Activated CD8-positive, alpha-beta T cell treated with anti-CD3 and anti-CD28 coated beads for 36 hours (primary cell): ENCODE results near the gene GRB10. TPM values are rescaled to one million over a fixed set of nuclear protein-coding genes. Genes with fewer than 3 reads are reported as not detected.

Source experiments
- ATAC-seq: fragments of 200-7000 bp; cut with Tn5 transposase; one replicate; pipeline ENCODE4 v1.10.0; 2021; ENCODE audit warnings: mild to moderate bottlenecking, moderate library complexity
- CTCF ChIA-PET: fragments of 350-600 bp; sonication (Branson Sonifier 250); formaldehyde crosslinking; loops from one replicate; lab custom pipeline; 2021; ENCODE audit warnings: antibody characterized with exemption; lab: Charles Lee
- POLR2A ChIA-PET: fragments of 350-600 bp; sonication (Branson Sonifier 250); formaldehyde crosslinking; loops from one replicate; lab custom pipeline; 2021; ENCODE audit warnings: antibody characterized with exemption; lab: Charles Lee
- DNase-seq: peaks from one replicate; pipeline ENCODE4 v3.0.0-alpha.2; 2020
- H3K27ac Mint-ChIP-seq: one replicate; pipeline ENCODE4 v1.8.0; 2021; ENCODE audit warnings: mild to moderate bottlenecking, mixed read lengths
- H3K27me3 Mint-ChIP-seq: one replicate; pipeline ENCODE4 v1.8.0; 2021; ENCODE audit warnings: mixed read lengths
- H3K36me3 Mint-ChIP-seq: one replicate; pipeline ENCODE4 v1.8.0; 2021; ENCODE audit warnings: low read depth, mixed read lengths
- H3K4me1 Mint-ChIP-seq: one replicate; pipeline ENCODE4 v1.8.0; 2021; ENCODE audit warnings: low read depth, mixed read lengths
- H3K4me3 Mint-ChIP-seq: one replicate; pipeline ENCODE4 v1.8.0; 2021; ENCODE audit warnings: mild to moderate bottlenecking, moderate library complexity, mixed read lengths
- H3K9me3 Mint-ChIP-seq: one replicate; pipeline ENCODE4 v1.8.0; 2021; ENCODE audit warnings: mixed read lengths
- intact Hi-C: fragments of 100-400 bp; cut with micrococcal nuclease; formaldehyde crosslinking; loops from one replicate; pipeline ENCODE4 v1.10.0; 2022
- total RNA-seq, 2 experiments: library from RNA; stranded (reverse); gene quantifications; one replicate each; pipeline ENCODE4 v1.2.3, GENCODE V29; 2021
- TF ChIP-seq, protein P1 (sequence below): fragments of 200-600 bp; IDR thresholded peaks from one replicate; pipeline ENCODE4 v1.8.0; 2022; ENCODE audit warnings: antibody characterized with exemption, mild to moderate bottlenecking

The GRB10 gene
- total RNA-seq, 2 experiments from 2014 or later = 5.6 to 6.9 TPM

- Mint-ChIP-seq H3K4me3 (no peak overlapping the region), H3K4me1 (peaks cover 29% of the 10 kb centered on the region), H3K9me3 (no peaks in the 10 kb centered on the region), H3K27me3 (no peaks in the 10 kb centered on the region), H3K27ac (no peak overlapping the region), H3K36me3 (peaks cover 2% of the 10 kb centered on the region)
- DNase-seq (no peak), ATAC-seq (no peak)
- ChIA-PET CTCF (no interaction called here), POLR2A (no interaction called here)
- intact Hi-C loops = no loop called here
- TF ChIP-seq, protein P1, sequence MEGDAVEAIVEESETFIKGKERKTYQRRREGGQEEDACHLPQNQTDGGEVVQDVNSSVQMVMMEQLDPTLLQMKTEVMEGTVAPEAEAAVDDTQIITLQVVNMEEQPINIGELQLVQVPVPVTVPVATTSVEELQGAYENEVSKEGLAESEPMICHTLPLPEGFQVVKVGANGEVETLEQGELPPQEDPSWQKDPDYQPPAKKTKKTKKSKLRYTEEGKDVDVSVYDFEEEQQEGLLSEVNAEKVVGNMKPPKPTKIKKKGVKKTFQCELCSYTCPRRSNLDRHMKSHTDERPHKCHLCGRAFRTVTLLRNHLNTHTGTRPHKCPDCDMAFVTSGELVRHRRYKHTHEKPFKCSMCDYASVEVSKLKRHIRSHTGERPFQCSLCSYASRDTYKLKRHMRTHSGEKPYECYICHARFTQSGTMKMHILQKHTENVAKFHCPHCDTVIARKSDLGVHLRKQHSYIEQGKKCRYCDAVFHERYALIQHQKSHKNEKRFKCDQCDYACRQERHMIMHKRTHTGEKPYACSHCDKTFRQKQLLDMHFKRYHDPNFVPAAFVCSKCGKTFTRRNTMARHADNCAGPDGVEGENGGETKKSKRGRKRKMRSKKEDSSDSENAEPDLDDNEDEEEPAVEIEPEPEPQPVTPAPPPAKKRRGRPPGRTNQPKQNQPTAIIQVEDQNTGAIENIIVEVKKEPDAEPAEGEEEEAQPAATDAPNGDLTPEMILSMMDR = no peak
These were observed 125.3 kb downstream of the GRB10 start for GRCh38 chr7:50657341-50657873.

DNA sequence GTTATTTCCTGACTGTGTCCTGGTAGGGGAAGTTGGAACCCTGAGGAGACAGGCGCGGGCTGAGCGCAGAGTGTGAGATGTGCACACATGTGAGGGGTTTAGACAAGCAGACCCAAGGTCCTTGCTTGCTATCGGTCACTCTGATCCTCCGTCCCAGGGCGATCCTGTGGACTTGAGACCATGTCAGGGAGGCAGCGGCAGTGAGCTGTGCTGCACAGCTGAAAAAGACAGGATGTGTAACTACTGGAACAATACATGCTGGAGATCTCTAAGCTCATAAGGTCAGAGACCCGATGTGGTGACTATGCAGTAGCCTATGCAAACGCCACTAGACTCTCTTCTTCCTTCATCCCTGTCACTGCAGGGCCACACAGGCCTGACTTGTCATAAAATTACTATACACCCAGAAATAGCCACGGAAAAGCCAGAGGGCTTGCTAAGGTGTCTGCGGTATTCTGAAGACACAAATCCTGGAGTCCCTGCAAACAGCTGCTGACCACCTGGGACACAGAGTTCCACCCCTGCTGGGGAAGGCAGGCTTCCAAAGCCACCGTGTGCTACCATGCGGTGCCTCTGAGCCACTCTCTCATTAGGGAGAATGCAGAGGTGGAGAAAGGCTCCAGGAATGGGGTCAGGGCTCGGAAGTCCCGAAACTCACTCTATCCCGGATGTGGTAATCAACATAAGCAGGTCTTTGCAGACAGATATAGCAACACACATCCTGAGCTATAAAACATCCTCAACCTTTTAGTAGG lies 126.4 kb downstream of the GRB10 start:
- Mint-ChIP-seq H3K4me1 (peaks cover 18% of the 10 kb centered on the region), H3K4me3 (no peak overlapping the region), H3K27ac (no peak overlapping the region), H3K27me3 (no peaks in the 10 kb centered on the region), H3K36me3 (peaks cover 2% of the 10 kb centered on the region), H3K9me3 (no peaks in the 10 kb centered on the region)
- intact Hi-C loops = no loop called here
- TF ChIP-seq, protein P1 = no peak
- DNase-seq = no peak
- ChIA-PET CTCF (interaction anchor here (1.2 kb wide), 1 partner anchor 189 kb away, joined by 3 read pairs; no protein-coding TSS in a partner anchor), POLR2A (interaction anchor here (1.3 kb wide), 1 partner anchor 17 kb away, joined by 3 read pairs; no protein-coding TSS in a partner anchor)
- no peak for ATAC-seq

- ChIA-PET CTCF (interaction anchor here (2.7 kb wide), 1 partner anchor 188 kb away, joined by 11 read pairs; no protein-coding TSS in a partner anchor), POLR2A (interaction anchor here (1.3 kb wide), 1 partner anchor 18 kb away, joined by 3 read pairs; no protein-coding TSS in a partner anchor)
- ATAC-seq (no peak), DNase-seq (no peak)
- peaks cover 2% of the 10 kb centered on the region for H3K36me3 Mint-ChIP-seq
- H3K4me3 Mint-ChIP-seq = no peak overlapping the region
- TF ChIP-seq, protein P1 = no peak
- H3K9me3 Mint-ChIP-seq = no peaks in the 10 kb centered on the region
- no peak overlapping the region for H3K27ac Mint-ChIP-seq
- peaks cover 9% of the 10 kb centered on the region for H3K4me1 Mint-ChIP-seq
- intact Hi-C loops = no loop called here
- H3K27me3 Mint-ChIP-seq = no peaks in the 10 kb centered on the region
These were observed 127.2 kb downstream of the GRB10 start for GRCh38 chr7:50655490-50655889.

DNA sequence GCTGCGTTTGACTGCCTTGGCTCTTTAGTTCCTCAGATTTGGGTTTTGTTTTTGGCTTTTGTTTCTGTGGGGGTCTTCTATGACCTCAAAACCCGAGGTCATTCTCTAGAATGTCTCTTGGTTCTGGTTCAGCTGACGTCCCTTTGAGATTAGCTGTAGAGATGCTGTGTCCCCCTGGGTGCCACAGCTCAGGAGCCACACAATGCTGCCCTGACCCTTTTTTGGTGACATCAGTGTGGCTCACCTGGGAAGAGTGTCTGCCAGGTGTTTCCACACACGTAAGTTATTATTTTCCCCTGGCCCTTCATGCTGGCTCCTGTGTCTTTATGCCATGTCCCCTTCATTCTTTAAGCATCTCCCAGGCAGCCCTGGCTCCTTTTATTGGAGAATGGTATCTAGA lies 127.7 kb downstream of the GRB10 start:
- Mint-ChIP-seq H3K27me3 (no peaks in the 10 kb centered on the region), H3K9me3 (no peaks in the 10 kb centered on the region), H3K27ac (no peak overlapping the region), H3K36me3 (no peaks in the 10 kb centered on the region), H3K4me1 (peaks cover 5% of the 10 kb centered on the region), H3K4me3 (no peak overlapping the region)
- CTCF ChIA-PET = interaction anchor here (2.7 kb wide), 1 partner anchor 187 kb away, joined by 11 read pairs; no protein-coding TSS in a partner anchor
- intact Hi-C loops = no loop called here
- TF ChIP-seq, protein P1 = no peak
- DNase-seq = no peak
- POLR2A ChIA-PET = interaction anchor here (1.3 kb wide), 1 partner anchor 18 kb away, joined by 3 read pairs; no protein-coding TSS in a partner anchor
- ATAC-seq = no peak

DNA sequence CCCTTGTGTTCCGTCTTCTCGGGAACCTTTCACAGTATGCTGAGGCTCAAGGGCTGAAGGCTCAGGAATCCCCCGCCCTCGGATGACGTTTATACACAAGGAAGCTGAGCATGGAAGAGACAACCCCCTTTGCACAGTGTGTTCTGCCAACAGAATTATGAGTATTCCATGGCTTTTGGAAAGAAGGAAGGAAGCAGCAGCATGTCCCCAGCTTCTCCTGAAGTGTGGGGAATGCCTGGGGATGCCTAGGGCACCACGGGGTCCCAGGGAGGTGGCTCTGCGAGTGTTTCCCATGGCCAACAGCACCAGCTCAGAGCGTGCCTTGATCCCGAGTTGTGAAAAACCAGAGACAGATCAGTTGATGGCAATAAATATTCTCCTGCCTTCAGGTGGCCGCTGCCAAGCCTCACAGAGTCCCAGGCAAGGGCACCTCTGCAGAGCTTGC lies 128.7 kb downstream of the GRB10 start:
- no peaks in the 10 kb centered on the region for H3K36me3 Mint-ChIP-seq
- H3K27me3 Mint-ChIP-seq = no peaks in the 10 kb centered on the region
- TF ChIP-seq, protein P1 = no peak
- H3K27ac Mint-ChIP-seq = no peak overlapping the region
- CTCF ChIA-PET = interaction anchor here (0.9 to 2.7 kb wide), 4 partner anchors 10 to 561 kb away, joined by 3 to 11 read pairs (median 4); no protein-coding TSS in a partner anchor
- no peak overlapping the region for H3K4me3 Mint-ChIP-seq
- intact Hi-C loops = no loop called here
- no peaks in the 10 kb centered on the region for H3K4me1 Mint-ChIP-seq
- POLR2A ChIA-PET = no interaction called here
- H3K9me3 Mint-ChIP-seq = no peaks in the 10 kb centered on the region
- DNase-seq = no peak
- no peak for ATAC-seq
